Measurements from ENCODE around the gene SPOCK3. TPM values are rescaled to one million over a fixed set of nuclear protein-coding genes. Genes with fewer than 3 reads are reported as not detected.

The SPOCK3 gene
- total RNA-seq, 1 donor from 2014 or later: not detected

DNA sequence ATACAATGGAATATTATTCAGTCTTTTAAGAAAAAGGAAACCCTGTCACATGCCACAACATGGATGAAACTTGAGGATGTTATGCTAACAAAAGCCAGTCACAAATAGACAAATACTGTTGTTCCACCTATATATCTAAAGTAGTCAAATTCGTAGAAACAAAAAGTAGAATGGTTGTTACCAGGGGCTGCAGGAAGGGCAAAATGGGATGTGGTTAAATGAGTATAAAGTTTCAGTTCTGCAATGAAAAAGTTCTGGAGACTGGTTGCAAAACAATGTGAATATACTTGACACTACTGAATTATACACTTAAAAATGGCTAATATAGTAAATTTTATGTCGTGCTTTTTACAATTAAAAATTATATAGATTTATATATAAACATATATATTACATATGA is 12.2 kb downstream of the SPOCK3 start:
- ATAC-seq (peak; percentile 53), DNase-seq (no peak)
- no peak overlapping the region for H3K4me3 ChIP-seq
- TF ChIP-seq, protein P1, sequence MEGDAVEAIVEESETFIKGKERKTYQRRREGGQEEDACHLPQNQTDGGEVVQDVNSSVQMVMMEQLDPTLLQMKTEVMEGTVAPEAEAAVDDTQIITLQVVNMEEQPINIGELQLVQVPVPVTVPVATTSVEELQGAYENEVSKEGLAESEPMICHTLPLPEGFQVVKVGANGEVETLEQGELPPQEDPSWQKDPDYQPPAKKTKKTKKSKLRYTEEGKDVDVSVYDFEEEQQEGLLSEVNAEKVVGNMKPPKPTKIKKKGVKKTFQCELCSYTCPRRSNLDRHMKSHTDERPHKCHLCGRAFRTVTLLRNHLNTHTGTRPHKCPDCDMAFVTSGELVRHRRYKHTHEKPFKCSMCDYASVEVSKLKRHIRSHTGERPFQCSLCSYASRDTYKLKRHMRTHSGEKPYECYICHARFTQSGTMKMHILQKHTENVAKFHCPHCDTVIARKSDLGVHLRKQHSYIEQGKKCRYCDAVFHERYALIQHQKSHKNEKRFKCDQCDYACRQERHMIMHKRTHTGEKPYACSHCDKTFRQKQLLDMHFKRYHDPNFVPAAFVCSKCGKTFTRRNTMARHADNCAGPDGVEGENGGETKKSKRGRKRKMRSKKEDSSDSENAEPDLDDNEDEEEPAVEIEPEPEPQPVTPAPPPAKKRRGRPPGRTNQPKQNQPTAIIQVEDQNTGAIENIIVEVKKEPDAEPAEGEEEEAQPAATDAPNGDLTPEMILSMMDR (IDR thresholded peaks at IDR 0.05): no peak
- H3K4me1 ChIP-seq: no peaks in the 10 kb centered on the region
- H3K27ac ChIP-seq: no peak overlapping the region
- H3K9me3 ChIP-seq: no peaks in the 10 kb centered on the region
- H3K27me3 ChIP-seq: no peaks in the 10 kb centered on the region
- intact Hi-C loops (cut with DNase I): no loop called here
- H3K36me3 ChIP-seq: no peaks in the 10 kb centered on the region

DNA sequence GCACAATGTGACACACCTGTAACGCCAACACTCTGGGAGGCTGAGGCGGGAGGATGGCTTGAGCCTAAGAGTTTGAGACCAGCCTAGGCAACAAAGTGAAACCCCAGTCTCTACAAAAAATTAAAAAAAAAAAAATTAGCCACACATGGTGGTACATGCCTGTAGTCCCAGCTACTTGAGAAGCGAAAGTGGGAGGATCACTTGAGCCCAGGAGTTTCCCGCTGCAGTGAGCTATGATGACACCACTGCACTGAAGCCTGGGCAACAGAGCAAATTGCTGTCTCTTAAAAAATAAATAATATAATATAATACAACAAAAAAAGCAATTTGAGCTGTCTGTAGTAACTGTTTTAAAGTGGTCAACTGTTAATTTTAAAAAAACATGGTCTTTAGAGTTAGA is 13.2 kb downstream of the SPOCK3 start:
- ATAC-seq: no peak
- Histone ChIP-seq H3K36me3 (no peaks in the 10 kb centered on the region), H3K27ac (no peak overlapping the region), H3K4me1 (no peaks in the 10 kb centered on the region), H3K4me3 (no peak overlapping the region), H3K9me3 (no peaks in the 10 kb centered on the region), H3K27me3 (no peaks in the 10 kb centered on the region)
- TF ChIP-seq, protein P1 (IDR thresholded peaks at IDR 0.05): no peak
- intact Hi-C loops (cut with DNase I): no loop called here
- DNase-seq: no peak

DNA sequence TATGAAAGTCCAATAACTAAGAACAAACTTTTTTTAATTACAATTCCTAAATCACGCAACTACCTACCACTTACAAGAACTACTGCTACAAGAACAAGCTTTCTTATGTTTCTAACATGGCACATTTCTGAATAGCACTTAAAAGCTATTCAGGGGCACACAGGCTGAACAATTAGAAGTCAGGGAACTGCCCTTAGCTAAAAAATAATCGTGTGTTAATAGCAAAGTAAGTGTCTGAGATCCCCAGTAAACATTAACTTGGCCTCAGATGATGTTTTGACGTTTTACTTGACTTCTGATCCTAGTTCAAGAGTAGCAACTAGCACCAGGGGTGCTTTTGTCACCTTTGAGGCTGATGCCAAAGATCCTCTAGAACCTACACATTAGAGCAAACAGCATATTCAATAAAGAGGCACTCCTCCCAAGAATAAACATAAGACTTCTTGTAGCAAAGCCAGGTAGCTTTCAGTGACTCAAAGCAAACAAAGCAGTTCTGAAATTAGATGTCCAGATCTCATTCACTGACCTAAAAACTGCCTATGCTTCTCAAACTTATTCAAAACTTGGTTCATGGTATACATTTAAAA is 16.2 kb downstream of the SPOCK3 start:
- H3K27me3 ChIP-seq: no peaks in the 10 kb centered on the region
- DNase-seq (no peak), ATAC-seq (peak; percentile 78)
- no peaks in the 10 kb centered on the region for H3K9me3 ChIP-seq
- intact Hi-C loops (cut with DNase I): no loop called here
- no peak overlapping the region for H3K4me3 ChIP-seq
- TF ChIP-seq, protein P1 (IDR thresholded peaks at IDR 0.05): no peak
- H3K27ac ChIP-seq: no peak overlapping the region
- no peaks in the 10 kb centered on the region for H3K4me1 ChIP-seq
- H3K36me3 ChIP-seq: no peaks in the 10 kb centered on the region

DNA sequence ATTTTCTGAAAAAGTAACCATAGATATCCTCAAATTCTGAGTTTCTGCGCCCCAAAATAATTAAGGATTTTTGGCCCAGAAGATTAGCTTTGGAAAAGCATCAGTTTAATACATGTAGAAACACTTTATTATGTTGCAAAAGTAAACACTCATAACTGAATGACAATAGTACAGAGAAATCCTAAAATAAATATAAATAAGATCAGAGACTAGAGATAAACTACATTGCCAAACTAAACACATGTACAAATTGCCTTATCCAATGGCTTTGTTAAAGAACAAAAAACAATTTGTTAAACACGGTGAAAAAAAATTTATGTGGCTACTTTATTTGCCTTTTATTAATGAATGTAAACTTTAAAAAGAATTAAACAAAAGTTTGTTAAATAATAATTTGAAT is 17.5 kb downstream of the SPOCK3 start:
- no peaks in the 10 kb centered on the region for H3K9me3 ChIP-seq
- no peaks in the 10 kb centered on the region for H3K4me1 ChIP-seq
- TF ChIP-seq, protein P1 (IDR thresholded peaks at IDR 0.05): no peak
- H3K4me3 ChIP-seq: no peak overlapping the region
- no peaks in the 10 kb centered on the region for H3K36me3 ChIP-seq
- H3K27ac ChIP-seq: no peak overlapping the region
- DNase-seq (no peak), ATAC-seq (no peak)
- intact Hi-C loops (cut with DNase I): no loop called here
- no peaks in the 10 kb centered on the region for H3K27me3 ChIP-seq

DNA sequence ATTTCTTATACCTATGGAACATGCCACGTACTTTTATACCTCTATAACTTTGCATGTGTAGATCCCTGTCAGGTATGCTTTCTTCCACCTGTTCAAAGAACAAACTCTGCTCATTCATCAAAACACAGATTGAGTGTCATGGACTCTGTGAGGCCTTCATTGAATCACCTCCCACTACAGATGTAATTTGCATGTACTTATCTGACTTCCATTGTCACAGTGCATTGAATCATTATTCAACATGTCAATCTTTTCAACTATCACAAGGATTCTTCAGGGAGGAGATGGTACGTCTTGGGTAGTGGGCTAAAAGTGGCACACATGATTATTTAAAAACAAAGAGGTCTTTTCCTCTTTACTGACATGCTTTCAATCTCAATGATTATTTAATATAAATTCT is 24.1 kb downstream of the SPOCK3 start:
- H3K27me3 ChIP-seq: no peaks in the 10 kb centered on the region
- H3K4me1 ChIP-seq: no peaks in the 10 kb centered on the region
- intact Hi-C loops (cut with DNase I): no loop called here
- H3K9me3 ChIP-seq: no peaks in the 10 kb centered on the region
- TF ChIP-seq, protein P1 (IDR thresholded peaks at IDR 0.05): no peak
- H3K27ac ChIP-seq: no peak overlapping the region
- ATAC-seq (no peak), DNase-seq (no peak)
- no peak overlapping the region for H3K4me3 ChIP-seq
- no peaks in the 10 kb centered on the region for H3K36me3 ChIP-seq
